GM21526 (cell line): ENCODE measurements around the gene FAM234A.

Source experiments
- ATAC-seq: cut with Tn5 transposase; IDR thresholded peaks from one replicate; pipeline ENCODE4 v1.9.1; 2021; ENCODE audit warnings: moderate library complexity; ENCODE audit not compliant: unreplicated experiment, low FRiP score

The FAM234A gene

DNA sequence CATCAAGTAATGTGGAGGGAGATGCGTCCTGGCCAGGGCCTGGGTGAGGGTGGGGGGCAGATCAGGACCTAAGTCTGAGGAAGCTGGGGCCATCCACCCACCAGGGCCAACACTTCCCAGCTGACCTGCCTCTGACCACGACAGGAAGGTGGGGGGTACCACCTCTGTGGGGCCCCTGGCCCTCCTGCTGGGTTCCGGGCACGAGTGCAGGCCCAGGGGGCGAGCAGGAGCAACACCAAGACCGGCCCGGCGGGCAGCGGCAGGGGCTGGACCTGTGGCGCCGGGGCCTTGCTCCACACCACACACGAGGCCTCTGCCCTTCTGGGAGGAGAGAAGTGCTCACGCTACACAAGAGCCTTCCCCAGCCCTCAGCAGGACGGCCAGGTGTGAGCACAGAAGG lies 61.7 kb downstream of the FAM234A start:
- no peak for ATAC-seq

DNA sequence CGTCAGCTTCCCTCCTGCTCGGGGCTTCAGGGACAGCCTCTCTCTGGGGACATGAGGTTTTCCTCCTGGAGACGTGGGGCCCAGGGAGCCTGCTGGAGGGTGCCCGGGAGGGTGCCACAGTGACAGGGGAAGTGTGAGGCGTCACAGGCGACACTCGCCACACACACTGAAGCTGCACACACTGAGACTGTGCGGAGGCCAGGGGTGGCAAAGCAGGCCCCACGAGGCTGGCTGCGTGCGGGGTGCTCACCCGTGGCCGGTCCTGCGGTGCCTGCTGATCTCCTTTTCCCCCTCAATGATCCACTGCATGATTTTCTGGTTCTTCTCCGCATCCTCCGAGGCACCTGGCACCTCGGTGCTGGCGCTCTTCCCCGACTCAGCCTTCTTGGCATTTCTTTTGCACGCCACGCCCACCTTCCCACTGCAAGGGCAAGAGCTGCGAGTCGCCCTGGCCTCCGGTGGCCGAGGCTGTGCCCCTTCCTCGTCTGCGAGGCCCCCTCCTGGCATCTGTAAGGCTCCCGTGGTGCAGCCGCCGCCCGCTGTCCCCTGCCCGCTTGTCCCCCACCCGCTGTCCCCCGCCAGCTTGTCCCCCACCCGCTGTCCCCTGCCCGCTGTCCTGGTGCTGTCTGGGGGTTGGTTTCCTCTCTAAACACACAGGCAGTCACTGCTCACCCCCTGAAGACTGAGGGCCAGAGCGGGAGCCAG lies 62.3 kb downstream of the FAM234A start:
- no peak for ATAC-seq

DNA sequence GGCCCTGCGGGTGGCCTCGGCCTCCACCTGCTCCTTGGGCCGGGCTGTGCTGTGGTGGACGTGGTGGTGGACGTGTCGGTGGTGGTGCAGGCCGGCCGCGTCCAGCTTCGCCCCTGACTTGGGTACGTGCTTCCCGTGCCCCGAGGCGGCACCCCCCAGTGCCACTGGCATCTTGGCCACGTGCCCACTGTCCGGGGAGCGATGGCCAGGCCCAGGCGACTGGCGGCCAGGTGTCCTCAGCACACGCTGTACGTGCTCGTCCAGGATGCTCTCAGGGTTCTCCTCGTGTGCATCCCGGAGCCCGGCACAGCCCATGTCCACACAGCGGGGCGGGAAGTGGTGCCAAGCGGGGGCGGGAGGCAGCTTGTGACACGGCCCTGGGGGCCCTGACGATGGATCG lies 63.2 kb downstream of the FAM234A start:
- no peak for ATAC-seq

DNA sequence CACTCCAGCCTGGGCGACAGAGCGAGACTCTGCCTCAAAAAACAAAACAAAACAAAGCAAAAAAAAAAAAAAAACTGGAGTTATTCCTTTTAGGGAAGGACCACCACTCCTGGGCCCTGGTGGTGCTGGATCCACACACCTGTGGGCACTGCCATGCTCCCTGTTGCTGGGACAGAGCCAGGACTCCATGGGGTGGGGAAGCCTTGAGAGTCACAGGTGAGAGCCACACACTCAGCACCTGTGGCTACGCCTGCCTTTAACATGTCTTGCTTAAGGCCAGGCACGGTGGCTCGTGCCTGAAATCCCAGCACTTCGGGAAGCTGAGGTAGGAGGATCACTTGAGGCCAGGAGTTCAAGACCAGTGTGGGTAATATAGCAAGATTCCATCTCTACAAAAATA lies 66.6 kb downstream of the FAM234A start:
- ATAC-seq, result no peak

DNA sequence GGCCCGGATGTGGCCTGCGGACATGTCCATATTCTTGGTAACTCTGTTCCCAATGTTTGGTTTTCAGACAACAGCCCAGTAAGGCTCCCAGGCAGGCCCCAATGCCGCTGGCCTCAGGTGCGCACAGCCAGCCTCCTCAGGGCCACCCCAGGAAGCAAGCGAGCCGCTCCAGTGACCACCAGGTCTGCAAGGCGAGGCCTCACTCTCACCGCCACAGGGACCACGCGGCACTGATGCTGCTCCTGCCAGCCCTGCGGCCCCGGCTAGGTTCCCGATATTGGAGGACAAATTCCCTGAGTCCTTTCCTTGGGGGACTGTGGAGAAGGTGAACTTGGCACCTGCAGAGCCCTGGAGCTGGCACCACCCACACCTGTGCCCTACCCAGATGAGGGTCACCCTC lies 67.3 kb downstream of the FAM234A start:
- ATAC-seq, result no peak

DNA sequence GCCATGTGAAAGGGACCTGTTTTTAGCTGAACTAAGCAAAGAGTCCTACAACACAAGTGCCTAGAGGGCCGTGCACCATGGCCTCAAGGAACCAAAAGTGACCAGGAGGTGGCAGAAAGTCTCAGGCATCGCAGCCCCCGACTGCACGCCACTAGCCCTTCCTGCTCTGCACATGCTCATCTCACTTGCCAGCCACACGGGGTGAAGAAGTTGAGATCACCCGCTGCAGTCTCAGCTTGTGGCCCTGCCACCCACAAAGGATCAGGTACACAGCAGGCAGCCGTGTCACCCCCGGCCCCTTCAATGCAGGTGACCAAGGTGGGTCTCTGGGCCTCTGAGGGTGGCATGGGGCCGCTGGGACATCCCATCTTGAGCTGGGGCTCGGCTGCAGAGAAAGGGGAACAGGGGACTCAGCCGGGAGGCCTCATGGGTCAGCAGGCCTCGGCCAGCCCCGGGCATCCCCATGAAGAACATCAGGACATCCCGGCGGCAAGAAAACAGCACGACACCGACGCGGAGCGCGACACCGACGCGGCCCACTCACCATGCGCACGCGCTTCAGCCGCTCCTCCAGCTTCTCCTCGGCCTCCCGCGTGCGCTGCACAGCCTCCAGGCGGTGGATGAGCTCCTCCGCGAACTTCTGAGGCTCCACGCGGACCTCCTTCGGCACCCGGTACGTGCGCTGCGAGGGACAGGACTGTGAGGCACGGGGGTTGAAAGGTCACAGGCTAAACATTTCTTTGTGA lies 69.3 kb downstream of the FAM234A start:
- ATAC-seq, result no peak

DNA sequence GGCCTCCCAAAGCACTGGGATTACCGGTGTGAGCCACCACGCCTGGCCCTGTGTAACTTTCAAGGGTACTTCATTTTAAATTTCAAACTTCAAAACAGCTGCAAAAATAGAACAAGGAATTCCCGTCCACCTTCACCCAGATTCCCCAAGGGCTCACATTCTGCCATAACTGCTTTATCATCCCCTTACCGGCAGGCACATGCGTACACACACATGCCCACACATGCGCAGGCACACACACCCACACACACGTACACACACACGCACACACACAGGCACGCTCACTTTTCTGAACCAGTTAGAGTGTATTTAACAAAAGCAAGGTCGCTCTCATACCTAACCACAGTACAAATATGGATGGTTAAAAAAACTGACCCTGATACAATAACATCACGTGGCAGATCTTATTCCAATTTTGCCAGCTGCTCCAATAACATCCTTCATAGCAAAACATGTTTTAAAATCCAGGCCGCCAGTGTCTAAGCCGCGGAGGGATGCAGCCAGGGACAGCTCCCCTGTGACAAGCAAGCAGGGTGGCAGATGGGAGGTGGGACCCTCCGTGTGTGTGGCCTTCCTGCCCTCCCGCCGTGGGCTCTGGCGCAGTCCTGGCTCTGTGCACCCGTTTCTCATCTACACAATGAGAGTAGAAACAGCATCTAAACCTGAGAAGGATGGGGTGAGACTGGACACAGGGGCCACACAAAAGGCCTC lies 71.5 kb downstream of the FAM234A start:
- no peak for ATAC-seq

DNA sequence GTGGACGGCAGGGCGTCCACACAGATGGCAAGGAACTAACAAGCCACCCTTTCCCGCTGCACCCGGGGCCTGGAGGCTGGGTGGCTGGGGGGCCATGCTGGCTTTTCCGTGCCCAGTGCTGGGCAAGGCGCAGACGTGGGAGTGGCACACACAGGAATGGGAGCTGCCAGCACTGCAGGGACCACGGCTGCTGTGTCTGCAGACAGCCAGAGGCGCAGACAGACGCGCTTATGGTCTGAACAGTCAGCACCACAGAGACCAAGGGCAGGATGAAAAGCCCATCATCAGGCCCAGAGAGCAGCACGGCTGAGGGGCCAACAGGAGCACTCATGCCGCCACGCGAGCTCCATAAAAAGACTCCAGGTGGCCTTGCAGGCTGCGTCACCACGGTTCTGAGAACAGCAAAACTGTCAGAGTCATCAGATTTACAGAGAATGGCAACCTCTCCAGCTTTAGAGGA lies 72.3 kb downstream of the FAM234A start:
- no peak for ATAC-seq

DNA sequence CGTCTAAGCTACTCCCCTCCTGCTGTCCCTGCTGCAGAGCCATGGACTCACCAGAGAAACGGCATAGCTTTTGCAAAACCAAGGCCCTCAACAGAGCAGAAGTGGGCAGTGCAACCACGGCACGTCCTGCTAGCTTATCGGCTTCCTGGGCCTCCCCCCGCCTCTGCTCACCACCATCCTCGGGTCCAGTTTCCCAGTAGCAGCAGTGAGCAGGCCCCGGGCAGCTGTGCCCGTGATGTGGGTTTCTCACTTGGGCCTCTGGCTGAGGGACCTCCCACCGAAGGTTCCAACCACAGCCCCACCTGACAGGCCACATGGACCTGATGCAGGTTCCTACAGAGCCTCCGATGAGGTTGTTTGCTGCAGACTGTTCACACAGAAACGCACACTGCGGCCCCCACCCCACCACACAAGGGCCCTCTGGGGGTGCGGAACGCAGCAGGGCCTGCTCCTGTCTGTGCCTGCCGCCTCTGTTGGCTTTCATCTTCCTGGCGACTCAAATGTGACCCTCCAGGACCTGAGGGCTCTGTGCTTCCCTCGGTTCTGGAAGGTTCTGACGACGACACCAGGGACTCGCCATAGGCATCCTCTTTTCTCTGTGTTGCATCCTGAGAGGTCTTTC lies 73.2 kb downstream of the FAM234A start:
- ATAC-seq, result no peak

DNA sequence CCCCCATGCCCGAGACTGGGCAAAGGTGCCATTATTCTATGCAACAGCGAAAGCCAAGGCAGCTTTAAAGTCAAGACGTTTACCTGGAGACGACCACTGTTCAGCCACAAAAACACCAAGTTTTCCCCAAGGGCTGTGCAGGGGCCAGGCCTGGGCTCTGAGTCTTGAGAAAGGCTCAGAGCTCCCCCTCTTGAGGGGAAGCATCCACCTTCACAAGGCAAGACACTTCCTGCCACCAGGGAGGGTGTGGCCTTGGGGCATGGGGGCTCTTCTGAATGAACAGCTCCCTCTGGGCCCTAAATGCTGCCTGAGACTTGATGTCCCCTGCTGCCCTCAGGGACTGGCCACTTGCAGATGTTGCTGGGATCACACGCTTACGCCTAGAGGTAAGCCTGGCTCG lies 74.9 kb downstream of the FAM234A start:
- no peak for ATAC-seq

DNA sequence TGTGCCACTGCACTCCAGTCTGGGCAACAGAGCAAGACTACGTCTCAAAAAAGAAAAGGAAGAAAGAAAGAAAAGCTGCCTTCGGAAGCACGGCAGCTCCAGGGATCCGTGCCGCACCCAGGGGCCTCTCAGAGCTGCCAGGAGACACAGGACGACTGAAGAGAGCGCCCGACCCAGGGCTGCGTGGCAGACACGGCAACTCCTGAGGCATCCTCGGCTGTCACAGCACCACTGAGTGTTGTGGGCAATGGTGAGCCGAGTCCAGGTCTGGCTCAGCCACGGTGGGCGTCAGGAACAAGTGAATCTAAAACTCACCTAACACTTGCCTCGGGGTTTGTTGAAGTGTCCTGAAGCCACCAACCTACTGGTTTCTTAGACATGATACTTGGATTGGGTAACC lies 77.1 kb downstream of the FAM234A start:
- no peak for ATAC-seq

DNA sequence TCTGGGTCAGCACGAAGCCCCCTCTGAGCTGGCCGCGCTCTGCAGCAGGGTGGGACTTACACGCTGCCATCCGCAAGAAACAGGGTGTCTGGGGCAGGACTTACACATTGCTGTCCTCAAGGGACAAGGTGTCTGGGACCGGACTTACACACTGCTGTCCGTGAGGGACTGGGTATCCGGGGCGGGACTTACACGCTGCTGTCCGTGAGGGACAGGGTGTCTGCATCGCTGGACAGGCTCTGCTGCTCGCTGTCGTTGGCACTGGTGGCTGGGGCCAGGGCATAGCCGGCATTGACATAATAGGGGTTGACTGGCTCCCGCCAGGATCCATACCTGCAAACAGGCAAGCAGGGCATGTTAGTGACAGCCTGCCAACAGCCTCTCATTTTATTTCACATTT lies 79.7 kb downstream of the FAM234A start:
- no peak for ATAC-seq

DNA sequence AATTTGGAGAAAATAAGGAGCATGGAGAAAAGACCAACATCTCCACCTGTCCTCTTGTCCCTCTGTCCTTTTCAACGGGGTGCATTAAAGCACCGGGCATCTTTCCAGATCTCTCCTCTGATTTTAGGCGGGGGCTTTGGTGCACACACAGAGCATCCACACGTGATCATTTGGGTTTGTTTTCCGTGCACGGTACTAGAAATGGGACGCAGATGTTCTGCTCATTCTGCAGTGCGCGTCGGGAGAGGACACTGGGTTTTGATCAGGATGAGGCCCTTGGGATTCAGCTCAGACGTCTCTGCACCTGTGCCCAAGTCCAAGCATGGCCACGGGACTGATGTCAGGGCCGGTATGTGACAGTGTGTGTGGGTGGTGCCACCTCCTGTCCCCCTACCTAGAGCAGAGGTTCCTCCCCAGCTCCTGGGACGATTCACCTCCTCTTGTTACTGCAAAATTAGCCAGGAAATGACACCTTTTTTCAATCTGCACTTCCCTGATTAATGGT lies 80.2 kb downstream of the FAM234A start:
- ATAC-seq, result no peak
